ENCODE results near the gene CFAP52. TPM values are rescaled to one million over a fixed set of nuclear protein-coding genes. Genes with fewer than 3 reads are reported as not detected.
"Not testable (repeated sequence)": the region's sequence is repeated elsewhere in the genome, so short reads cannot be mapped to it uniquely, and the experiment has no call there.

CFAP52 gene
- total and polyA plus RNA-seq, 12 donors: 0.10 to 0.99 (median 0.63) TPM; not detected in 3

DNA sequence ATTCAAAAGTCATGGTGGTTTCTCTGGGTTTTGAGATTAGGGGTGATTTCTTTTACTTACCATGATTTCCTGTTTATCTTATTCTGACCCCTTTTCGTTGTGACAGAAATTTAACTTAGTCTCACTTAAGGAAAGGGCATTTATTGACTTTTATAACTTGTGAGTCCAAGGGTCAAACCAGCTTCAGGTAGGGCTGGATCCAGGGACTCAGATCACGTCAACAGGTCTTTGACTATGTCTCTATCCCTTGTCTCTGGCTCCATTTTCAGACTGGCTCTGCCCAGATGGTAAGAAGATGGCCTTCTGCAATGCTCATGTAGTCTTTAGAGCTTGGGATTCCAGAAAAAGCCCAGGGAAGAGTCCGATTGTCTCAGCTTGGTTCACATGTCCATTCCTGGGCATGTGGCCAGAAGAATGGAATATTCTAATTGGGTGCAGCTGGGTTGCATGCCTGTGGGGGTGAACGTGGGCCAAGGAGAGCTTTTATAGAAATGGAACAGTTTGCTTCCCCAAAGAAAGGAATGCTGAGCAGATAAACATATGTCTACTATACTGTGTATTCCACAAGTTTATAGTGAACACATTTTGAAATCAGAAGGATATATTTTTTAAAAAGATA lies 82.3 kb downstream of the CFAP52 start:
- WGBS, 4 donors: 50 to 64% (median 60%) methylated on average over 4 of the region's 4 CpGs
- H3K9me3 ChIP-seq (replicated peaks in 1 of 3): no peaks in the 10 kb centered on the region
- H3K4me1 ChIP-seq (replicated peaks in 1 of 2): no peaks in the 10 kb centered on the region
- H3K27me3 ChIP-seq: no peaks in the 10 kb centered on the region
- intact Hi-C loops (cut with DNase I): no loop called here
- TF ChIP-seq POLR2A (IDR thresholded peaks at IDR 0.05): no peak
- TF ChIP-seq, protein P1, sequence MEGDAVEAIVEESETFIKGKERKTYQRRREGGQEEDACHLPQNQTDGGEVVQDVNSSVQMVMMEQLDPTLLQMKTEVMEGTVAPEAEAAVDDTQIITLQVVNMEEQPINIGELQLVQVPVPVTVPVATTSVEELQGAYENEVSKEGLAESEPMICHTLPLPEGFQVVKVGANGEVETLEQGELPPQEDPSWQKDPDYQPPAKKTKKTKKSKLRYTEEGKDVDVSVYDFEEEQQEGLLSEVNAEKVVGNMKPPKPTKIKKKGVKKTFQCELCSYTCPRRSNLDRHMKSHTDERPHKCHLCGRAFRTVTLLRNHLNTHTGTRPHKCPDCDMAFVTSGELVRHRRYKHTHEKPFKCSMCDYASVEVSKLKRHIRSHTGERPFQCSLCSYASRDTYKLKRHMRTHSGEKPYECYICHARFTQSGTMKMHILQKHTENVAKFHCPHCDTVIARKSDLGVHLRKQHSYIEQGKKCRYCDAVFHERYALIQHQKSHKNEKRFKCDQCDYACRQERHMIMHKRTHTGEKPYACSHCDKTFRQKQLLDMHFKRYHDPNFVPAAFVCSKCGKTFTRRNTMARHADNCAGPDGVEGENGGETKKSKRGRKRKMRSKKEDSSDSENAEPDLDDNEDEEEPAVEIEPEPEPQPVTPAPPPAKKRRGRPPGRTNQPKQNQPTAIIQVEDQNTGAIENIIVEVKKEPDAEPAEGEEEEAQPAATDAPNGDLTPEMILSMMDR (IDR thresholded peaks at IDR 0.05): no peak
- H3K27ac ChIP-seq: no peak overlapping the region
- DNase-seq: no peak
- H3K36me3 ChIP-seq (replicated peaks in 1 of 2): no peaks in the 10 kb centered on the region
- no peak overlapping the region for H3K4me3 ChIP-seq

DNA sequence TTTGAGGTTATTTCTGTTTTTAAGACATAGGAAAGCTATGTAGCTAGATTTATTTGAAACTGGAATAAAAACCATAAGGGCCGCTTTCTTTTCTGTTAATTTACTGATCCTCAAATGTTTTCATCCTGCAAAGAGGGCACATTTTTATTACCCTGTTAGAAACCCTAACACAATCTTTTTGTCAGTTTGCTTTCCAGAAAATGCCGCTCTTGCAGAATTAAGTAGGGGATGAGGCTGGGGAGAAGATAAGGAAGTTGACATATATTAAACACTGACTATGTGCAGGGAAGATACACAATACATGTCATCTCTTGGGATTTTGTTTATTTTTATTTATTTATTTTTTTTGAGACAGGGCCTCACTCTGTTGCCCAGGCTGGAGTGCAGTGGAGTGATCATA lies 84.6 kb downstream of the CFAP52 start:
- H3K27me3 ChIP-seq: no peaks in the 10 kb centered on the region
- DNase-seq: no peak
- intact Hi-C loops (cut with DNase I): loop anchor here in 1 of 2 donors (10.0 kb wide), 1 partner anchor 56 kb away; no protein-coding TSS in a partner anchor
- no peak overlapping the region for H3K4me3 ChIP-seq
- H3K36me3 ChIP-seq (replicated peaks in 1 of 2): no peaks in the 10 kb centered on the region
- H3K4me1 ChIP-seq (replicated peaks in 1 of 2): no peaks in the 10 kb centered on the region
- TF ChIP-seq, protein P1 (IDR thresholded peaks at IDR 0.05): no peak
- TF ChIP-seq POLR2A (IDR thresholded peaks at IDR 0.05): no peak
- no peak overlapping the region for H3K27ac ChIP-seq
- 76 to 88% (median 86%) methylated on average over 2 of the region's 2 CpGs for WGBS, 4 donors
- no peaks in the 10 kb centered on the region for H3K9me3 ChIP-seq (replicated peaks in 1 of 3)

DNA sequence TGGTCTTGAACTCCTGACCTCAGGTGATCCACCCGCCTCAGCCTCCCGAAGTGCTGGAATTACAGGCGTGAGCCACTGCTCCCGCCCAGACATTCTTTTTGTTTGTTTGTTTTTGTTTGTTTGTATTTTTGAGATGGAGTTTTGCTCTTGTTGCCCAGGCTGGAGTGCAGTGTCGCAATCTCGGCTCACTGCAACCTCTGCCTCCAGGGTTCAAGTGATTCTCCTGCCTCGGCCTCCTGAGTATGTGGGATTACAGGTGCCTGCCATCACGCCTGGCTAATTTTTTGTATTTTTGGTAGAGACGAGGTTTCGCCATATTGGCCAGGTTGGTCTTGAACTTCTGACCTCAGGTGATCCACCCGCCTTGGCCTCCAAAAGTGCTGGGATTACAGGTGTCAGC lies 87.1 kb downstream of the CFAP52 start:
- 84 to 94% (median 91%) methylated on average over 11 of the region's 11 CpGs for WGBS, 4 donors
- H3K27ac ChIP-seq; DNase-seq; H3K4me3 ChIP-seq; H3K4me1 ChIP-seq (replicated peaks in 1 of 2); H3K27me3 ChIP-seq; H3K36me3 ChIP-seq (replicated peaks in 1 of 2); H3K9me3 ChIP-seq (replicated peaks in 1 of 3): not testable (repeated sequence)
- intact Hi-C loops (cut with DNase I): loop anchor here in 1 of 2 donors (10.0 kb wide), 1 partner anchor 59 kb away; no protein-coding TSS in a partner anchor

DNA sequence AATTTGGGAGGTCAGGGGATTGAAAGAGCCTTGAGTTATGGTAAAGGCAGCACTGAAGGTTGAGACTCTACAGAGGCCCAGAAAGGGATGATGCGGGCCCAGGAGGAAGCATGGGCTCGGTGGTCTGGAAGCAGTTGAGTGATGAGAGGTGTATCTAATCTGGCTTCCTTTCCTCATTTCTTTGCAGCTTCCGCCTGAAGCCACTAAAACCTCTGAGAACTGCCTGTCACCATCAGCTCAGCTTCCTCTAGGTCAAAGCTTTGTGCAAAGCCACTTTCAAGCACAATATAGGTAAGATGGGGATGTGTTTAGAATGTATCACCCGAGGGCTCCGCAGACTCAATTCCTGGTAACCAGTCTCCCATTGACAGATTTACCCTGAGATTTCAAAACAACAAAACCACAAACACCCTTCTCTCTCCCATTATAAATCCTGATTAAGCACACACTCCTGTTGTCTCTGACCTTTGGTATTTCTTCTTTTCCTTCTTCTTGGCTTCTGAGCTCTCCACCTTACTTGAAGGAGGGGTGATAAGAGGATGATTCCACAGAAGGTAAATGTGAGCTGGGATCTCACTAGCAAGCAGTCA lies 90.1 kb downstream of the CFAP52 start:
- no peak overlapping the region for H3K27ac ChIP-seq
- intact Hi-C loops (cut with DNase I): loop anchor here in 1 of 2 donors (10.0 kb wide), 1 partner anchor 62 kb away; no protein-coding TSS in a partner anchor
- no peak overlapping the region for H3K4me3 ChIP-seq
- H3K36me3 ChIP-seq (replicated peaks in 1 of 2): no peaks in the 10 kb centered on the region
- H3K4me1 ChIP-seq (replicated peaks in 1 of 2): no peaks in the 10 kb centered on the region
- no peaks in the 10 kb centered on the region for H3K9me3 ChIP-seq (replicated peaks in 1 of 3)
- DNase-seq: no peak
- H3K27me3 ChIP-seq: no peaks in the 10 kb centered on the region
- TF ChIP-seq POLR2A (IDR thresholded peaks at IDR 0.05): no peak
- TF ChIP-seq, protein P1 (IDR thresholded peaks at IDR 0.05): no peak
- 70 to 87% (median 77%) methylated on average over 5 of the region's 5 CpGs for WGBS, 4 donors
